Thoracic aorta (tissue), 2 donors: ENCODE data around the gene HSPB1. TPM values are rescaled to one million over a fixed set of nuclear protein-coding genes. Genes with fewer than 3 reads are reported as not detected.

Experiments
- ATAC-seq: fragments of 150-250 bp; one replicate; pipeline ENCODE4 v1.8.0; 2017; ENCODE audit warnings: low read depth; ENCODE audit not compliant: insufficient number of reproducible peaks, low FRiP score
- DNase-seq: peaks from one replicate; pipeline ENCODE4 v3.0.0-alpha.2; 2020; ENCODE audit warnings: low spot score
- H3K27ac ChIP-seq, 2 donors: fragments of 200-600 bp; sonication (generic); 1 replicate in 1 of 2; 2 replicates in 1 of 2; pipeline ENCODE4 v1.5.1; 2016; ENCODE audit warnings: mild to moderate bottlenecking in 2 of 2, moderate library complexity in 2 of 2
- H3K27me3 ChIP-seq: fragments of 200-600 bp; sonication (generic); replicated peaks from 2 replicates; pipeline ENCODE4 v1.6.0; 2016; ENCODE audit warnings: mild to moderate bottlenecking; ENCODE audit not compliant: insufficient read depth
- H3K36me3 ChIP-seq: fragments of 200-600 bp; sonication (generic); one replicate; pipeline ENCODE4 v1.5.1; 2016
- H3K4me1 ChIP-seq, 2 donors: fragments of 200-600 bp; sonication (generic); 1 replicate in 1 of 2; 2 replicates in 1 of 2; pipeline versions ENCODE4 v1.5.1 to v1.6.0; 2016; ENCODE audit warnings: low read depth in 2 of 2, mild to moderate bottlenecking in 1 of 2; ENCODE audit not compliant: control insufficient read depth in 1 of 2
- H3K4me3 ChIP-seq: fragments of 200-600 bp; sonication (generic); 2 replicates; pipeline ENCODE4 v1.5.1; 2016; ENCODE audit warnings: mild to moderate bottlenecking
- H3K9me3 ChIP-seq: fragments of 200-600 bp; sonication (generic); 2 replicates; pipeline ENCODE4 v1.5.1; 2016
- total RNA-seq, 2 donors: library from RNA; depleted of rRNA; stranded (reverse); fragments of >200 nt; gene quantifications; one replicate each; pipeline versions ENCODE4 v1.1.0 to v1.2.3, GENCODE V29; 2016
- TF ChIP-seq, protein P1 (sequence below): fragments of 200-600 bp; sonication (generic); IDR thresholded peaks from one replicate; pipeline ENCODE4 v1.5.1; 2019; ENCODE audit warnings: antibody characterized with exemption

The HSPB1 gene
- total RNA-seq, 2 donors from 2014 or later = 1,835 to 2,623 TPM

DNA sequence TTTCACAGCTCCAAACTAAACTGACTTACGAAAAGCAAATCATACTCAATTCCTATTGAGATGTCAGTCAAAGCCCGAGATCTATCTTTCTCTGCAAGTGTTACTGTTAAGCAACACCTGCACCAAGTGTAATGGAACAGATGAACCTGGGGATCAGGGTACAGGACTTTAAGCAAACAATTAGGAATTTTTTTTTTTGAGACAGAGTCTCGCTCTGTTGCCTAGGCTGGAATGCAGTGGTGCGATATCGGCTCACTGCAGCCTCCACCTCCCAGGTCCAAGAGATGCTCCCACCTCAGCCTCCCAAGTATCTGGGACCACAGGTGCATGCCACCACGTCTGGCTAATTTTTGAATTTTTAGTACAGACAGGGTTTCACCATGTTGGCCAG, 41.5 kb downstream of the HSPB1 start:
- H3K27me3 ChIP-seq = no peaks in the 10 kb centered on the region
- no peak for DNase-seq
- no peaks in the 10 kb centered on the region for H3K9me3 ChIP-seq
- ATAC-seq = no peak
- no peak overlapping the region for H3K4me3 ChIP-seq
- no peak overlapping the region for H3K27ac ChIP-seq
- peaks cover 23 to 41% of the 10 kb centered on the region in 2 donors for H3K4me1 ChIP-seq
- H3K36me3 ChIP-seq = peaks cover 23% of the 10 kb centered on the region
- TF ChIP-seq, protein P1, sequence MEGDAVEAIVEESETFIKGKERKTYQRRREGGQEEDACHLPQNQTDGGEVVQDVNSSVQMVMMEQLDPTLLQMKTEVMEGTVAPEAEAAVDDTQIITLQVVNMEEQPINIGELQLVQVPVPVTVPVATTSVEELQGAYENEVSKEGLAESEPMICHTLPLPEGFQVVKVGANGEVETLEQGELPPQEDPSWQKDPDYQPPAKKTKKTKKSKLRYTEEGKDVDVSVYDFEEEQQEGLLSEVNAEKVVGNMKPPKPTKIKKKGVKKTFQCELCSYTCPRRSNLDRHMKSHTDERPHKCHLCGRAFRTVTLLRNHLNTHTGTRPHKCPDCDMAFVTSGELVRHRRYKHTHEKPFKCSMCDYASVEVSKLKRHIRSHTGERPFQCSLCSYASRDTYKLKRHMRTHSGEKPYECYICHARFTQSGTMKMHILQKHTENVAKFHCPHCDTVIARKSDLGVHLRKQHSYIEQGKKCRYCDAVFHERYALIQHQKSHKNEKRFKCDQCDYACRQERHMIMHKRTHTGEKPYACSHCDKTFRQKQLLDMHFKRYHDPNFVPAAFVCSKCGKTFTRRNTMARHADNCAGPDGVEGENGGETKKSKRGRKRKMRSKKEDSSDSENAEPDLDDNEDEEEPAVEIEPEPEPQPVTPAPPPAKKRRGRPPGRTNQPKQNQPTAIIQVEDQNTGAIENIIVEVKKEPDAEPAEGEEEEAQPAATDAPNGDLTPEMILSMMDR = no peak

DNA sequence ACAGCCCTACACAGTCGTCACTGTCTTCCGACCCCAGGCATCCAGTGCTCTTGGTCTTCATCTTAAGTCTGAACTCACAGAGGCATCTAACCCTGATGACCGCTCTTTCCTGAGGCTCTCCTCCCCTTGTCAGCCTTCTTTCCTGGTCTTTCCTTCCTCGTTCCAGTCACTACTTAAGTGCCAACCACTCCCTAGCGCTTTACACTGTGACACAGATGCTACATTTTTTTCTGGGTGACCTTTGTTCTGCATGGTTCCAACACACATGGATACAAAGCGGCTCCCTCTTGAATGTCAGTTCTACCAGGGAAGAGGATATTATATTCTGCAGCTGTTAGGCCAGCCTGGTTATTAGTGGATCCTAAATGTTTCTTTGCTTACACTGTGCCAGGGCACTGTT, 43.6 kb downstream of the HSPB1 start:
- H3K4me3 ChIP-seq = no peak overlapping the region
- DNase-seq = no peak
- no peaks in the 10 kb centered on the region for H3K9me3 ChIP-seq
- no peaks in the 10 kb centered on the region for H3K27me3 ChIP-seq
- TF ChIP-seq, protein P1 = no peak
- no peak overlapping the region for H3K27ac ChIP-seq
- ATAC-seq = no peak
- H3K36me3 ChIP-seq = peaks cover 23% of the 10 kb centered on the region
- peaks cover 9 to 22% of the 10 kb centered on the region in 2 donors for H3K4me1 ChIP-seq

DNA sequence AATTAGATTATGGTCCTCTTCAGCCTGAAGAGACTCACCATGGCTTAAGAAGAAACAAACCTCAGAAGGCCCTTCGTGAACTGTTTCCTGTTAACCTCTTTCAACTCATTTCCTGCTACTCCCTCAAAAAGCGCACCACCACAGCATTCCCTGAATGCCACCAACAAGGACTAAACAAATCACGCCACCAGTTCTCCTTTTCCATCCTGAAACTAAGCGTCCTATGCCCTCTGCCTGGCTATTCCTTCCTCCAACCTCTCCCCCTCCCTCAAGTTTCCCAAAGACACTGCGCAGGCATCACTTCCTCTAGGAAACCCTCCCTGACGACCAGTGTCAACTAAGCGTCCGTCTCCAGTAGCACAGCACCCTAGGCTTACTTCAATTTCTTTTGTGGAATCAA, 44.3 kb downstream of the HSPB1 start:
- ATAC-seq (no peak), DNase-seq (no peak)
- Histone ChIP-seq H3K4me3 (no peak overlapping the region), H3K27me3 (no peaks in the 10 kb centered on the region), H3K27ac (no peak overlapping the region), H3K4me1 (peaks cover 5 to 20% of the 10 kb centered on the region in 2 donors), H3K36me3 (peaks cover 23% of the 10 kb centered on the region), H3K9me3 (no peaks in the 10 kb centered on the region)
- TF ChIP-seq, protein P1 = no peak

DNA sequence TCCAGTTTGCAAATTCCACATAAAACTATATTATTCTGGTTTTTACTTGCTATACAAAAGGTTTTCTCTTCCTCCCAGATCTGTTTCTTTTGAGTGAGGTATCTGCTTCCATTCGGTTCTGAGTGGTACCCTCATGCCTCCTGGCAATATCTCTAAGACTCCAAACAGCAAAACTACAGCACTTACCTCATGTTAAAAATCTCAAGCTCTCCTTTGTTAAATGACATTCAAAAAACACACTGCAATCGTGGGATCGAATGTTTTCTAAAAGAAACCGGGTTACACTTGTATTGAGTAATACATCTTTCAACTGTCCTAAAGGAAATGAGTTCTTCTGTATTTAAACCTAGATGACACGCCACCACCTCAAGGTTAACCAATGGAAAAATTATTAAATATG, 45.2 kb downstream of the HSPB1 start:
- Histone ChIP-seq H3K4me3 (no peak overlapping the region), H3K27me3 (no peaks in the 10 kb centered on the region), H3K4me1 (peaks cover 12 to 22% of the 10 kb centered on the region in 2 donors), H3K9me3 (no peaks in the 10 kb centered on the region), H3K36me3 (peaks cover 23% of the 10 kb centered on the region), H3K27ac (no peak overlapping the region)
- no peak for DNase-seq
- TF ChIP-seq, protein P1 = no peak
- no peak for ATAC-seq

DNA sequence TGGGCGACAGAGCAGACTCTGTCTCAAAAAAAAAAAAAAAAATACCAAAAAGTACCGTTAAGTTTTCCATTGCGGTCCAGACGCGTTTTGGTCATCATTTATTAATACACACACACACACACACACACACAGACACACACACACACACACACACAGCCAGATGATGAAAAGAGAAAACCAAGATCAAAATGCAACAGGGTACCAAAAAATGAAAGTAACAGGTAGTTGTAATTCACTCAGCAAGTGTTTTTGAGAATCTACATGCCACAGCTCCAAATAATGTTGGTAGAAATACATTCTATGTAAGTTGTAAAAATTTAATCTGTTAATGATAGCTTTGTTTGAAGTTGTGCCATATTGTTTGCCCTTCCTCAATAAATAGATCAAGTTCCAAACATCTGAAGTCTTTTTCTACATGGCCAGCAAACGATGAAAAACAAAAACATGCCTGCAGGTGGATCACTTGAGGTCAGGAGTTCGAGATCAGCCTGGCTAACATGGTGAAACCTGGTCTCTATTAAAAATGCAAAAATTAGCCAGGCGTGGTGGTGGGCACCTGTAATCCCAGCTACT, 46.9 kb downstream of the HSPB1 start:
- DNase-seq = no peak
- peaks cover 12 to 35% of the 10 kb centered on the region in 2 donors for H3K4me1 ChIP-seq
- no peaks in the 10 kb centered on the region for H3K9me3 ChIP-seq
- no peaks in the 10 kb centered on the region for H3K27me3 ChIP-seq
- ATAC-seq = no peak
- no peak overlapping the region for H3K27ac ChIP-seq
- H3K4me3 ChIP-seq = no peak overlapping the region
- TF ChIP-seq, protein P1 = no peak
- peaks cover 16% of the 10 kb centered on the region for H3K36me3 ChIP-seq
